PC-3 (cell line): ENCODE data around the gene FUBP3.

ENCODE experiments used
- CTCF ChIP-seq: fragments of 300-600 bp; sonication (generic); conservative IDR thresholded peaks from 2 replicates; pipeline ENCODE4 v1.5.1; 2017; ENCODE audit warnings: antibody characterized with exemption, low read depth, mild to moderate bottlenecking, low read length
- EZH2 ChIP-seq: fragments of 300-600 bp; sonication (generic); IDR thresholded peaks from one replicate; pipeline ENCODE4 v1.6.1; 2017; ENCODE audit warnings: antibody characterized with exemption, mild to moderate bottlenecking, low read length; ENCODE audit not compliant: unreplicated experiment

GRCh38 chr9:130663258-130663976 lies 84.0 kb downstream of the FUBP3 start:
- TF ChIP-seq CTCF: no peak
- no peak for TF ChIP-seq EZH2
